PC-3 (cell line): Measurements from ENCODE around the gene CDK2.

Experiments used
- CTCF ChIP-seq: fragments of 300-600 bp; sonication (generic); conservative IDR thresholded peaks from 2 replicates; pipeline ENCODE4 v1.5.1; 2017; ENCODE audit warnings: antibody characterized with exemption, low read depth, mild to moderate bottlenecking, low read length
- EZH2 ChIP-seq: fragments of 300-600 bp; sonication (generic); IDR thresholded peaks from one replicate; pipeline ENCODE4 v1.6.1; 2017; ENCODE audit warnings: antibody characterized with exemption, mild to moderate bottlenecking, low read length; ENCODE audit not compliant: unreplicated experiment
- EZH2phosphoT487 ChIP-seq: fragments of 300-600 bp; sonication (generic); IDR thresholded peaks from 2 replicates; pipeline ENCODE4 v1.6.1; 2018; ENCODE audit warnings: mild to moderate bottlenecking, antibody characterized with exemption, low read length, borderline replicate concordance

- no peak for TF ChIP-seq EZH2
- no peak for TF ChIP-seq CTCF
- TF ChIP-seq EZH2phosphoT487, result no peak
These were observed 24.6 kb upstream of the CDK2 start for GRCh38 chr12:55942055-55942454.
